ENCODE results near the gene ZRANB3.

- TF ChIP-seq ZNF274 (IDR thresholded peaks at IDR 0.05; ENCODE audit: low read depth, low read length): no peak
- no peak for TF ChIP-seq YY1 (IDR thresholded peaks at IDR 0.05; ENCODE audit: insufficient read depth, insufficient read length)
- TF ChIP-seq SUZ12 (IDR thresholded peaks at IDR 0.05; ENCODE audit: extremely low read depth, insufficient read depth, insufficient read length): no peak
These were observed 323.0 kb downstream of the ZRANB3 start for GRCh38 chr2:135208016-135208415.

Measured in NT2/D1 (cell line).